ENCODE data around the gene HSPB6.
A peak's percentile ranks its signal among the peaks of the same experiment; 100 is the strongest.

HSPB6 gene

GRCh38 chr19:35793381-35794165 is 36.7 kb upstream of the HSPB6 start:
- no peak overlapping the region for H3K4me3 ChIP-seq (ENCODE audit: low read depth, low read length)
- DNase-seq (ENCODE audit: low read depth), result no peak
- no peak for TF ChIP-seq CTCF (IDR thresholded peaks at IDR 0.05; ENCODE audit: insufficient read depth, low read depth, low read length, missing control alignments)

- TF ChIP-seq CTCF (IDR thresholded peaks at IDR 0.05; ENCODE audit: insufficient read depth, low read depth, low read length, missing control alignments), result no peak
- H3K4me3 ChIP-seq (ENCODE audit: low read depth, low read length), result no peak overlapping the region
- DNase-seq (ENCODE audit: low read depth), result no peak
Observed at GRCh38 chr19:35792888-35793287, 36.1 kb upstream of the HSPB6 start.

GRCh38 chr19:35792312-35792711 is 35.5 kb upstream of the HSPB6 start:
- no peak for DNase-seq (ENCODE audit: low read depth)
- no peak for TF ChIP-seq CTCF (IDR thresholded peaks at IDR 0.05; ENCODE audit: insufficient read depth, low read depth, low read length, missing control alignments)
- H3K4me3 ChIP-seq (ENCODE audit: low read depth, low read length), result no peak overlapping the region

- TF ChIP-seq CTCF (IDR thresholded peaks at IDR 0.05; ENCODE audit: insufficient read depth, low read depth, low read length, missing control alignments), result no peak
- H3K4me3 ChIP-seq (ENCODE audit: low read depth, low read length), result no peak overlapping the region
- no peak for DNase-seq (ENCODE audit: low read depth)
Observed at GRCh38 chr19:35791814-35792279, 35.0 kb upstream of the HSPB6 start.

- no peak overlapping the region for H3K4me3 ChIP-seq (ENCODE audit: low read depth, low read length)
- peak; percentile 41 for DNase-seq (ENCODE audit: low read depth)
- peak; percentile 29 for TF ChIP-seq CTCF (IDR thresholded peaks at IDR 0.05; ENCODE audit: insufficient read depth, low read depth, low read length, missing control alignments)
Observed at GRCh38 chr19:35790981-35791813, 34.4 kb upstream of the HSPB6 start.

GRCh38 chr19:35789978-35790944 is 33.4 kb upstream of the HSPB6 start:
- no peak overlapping the region for H3K4me3 ChIP-seq (ENCODE audit: low read depth, low read length)
- no peak for TF ChIP-seq CTCF (IDR thresholded peaks at IDR 0.05; ENCODE audit: insufficient read depth, low read depth, low read length, missing control alignments)
- DNase-seq (ENCODE audit: low read depth), result no peak

All from GM12865 (cell line).